Measurements from ENCODE around the gene ECE2. TPM values are rescaled to one million over a fixed set of nuclear protein-coding genes. Genes with fewer than 3 reads are reported as not detected.

Gene ECE2
- not detected in 2 replicates for total RNA-seq

GRCh38 chr3:184275961-184276910, at the start of gene ECE2:
Gene ECE2 (plus strand): TSS chr3:184276022. CDS start chr3:184276154, 132 bp downstream.

GRCh38 chr3:184229394-184230080, 46.3 kb upstream of the ECE2 start, which contains the start of gene VWA5B2:
Gene VWA5B2 (plus strand): TSS chr3:184229585. CDS start chr3:184230529, 944 bp downstream.

GRCh38 chr3:184248454-184249411, 27.1 kb upstream of the ECE2 start, which contains the start of gene ALG3:
Gene ALG3 (minus strand): TSS chr3:184248962. CDS start chr3:184248940, 22 bp downstream.

GRCh38 chr3:184249412-184250166, 26.2 kb upstream of the ECE2 start, which contains the start of gene EEF1AKMT4:
Gene EEF1AKMT4 (plus strand): TSS chr3:184249672. CDS start chr3:184249695, 23 bp downstream.

GRCh38 chr3:184261270-184261853, 14.5 kb upstream of the ECE2 start, which contains the start of gene CAMK2N2:
Gene CAMK2N2 (minus strand): TSS chr3:184261553. CDS start chr3:184261285, 268 bp downstream.

GRCh38 chr3:184298759-184299487, 23.1 kb downstream of the ECE2 start, which contains the start of gene PSMD2:
Gene PSMD2 (plus strand): TSS chr3:184299241. CDS start chr3:184299267, 26 bp downstream.

GRCh38 chr3:184314363-184314699, 38.5 kb downstream of the ECE2 start, which contains the start of gene EIF4G1:
Gene EIF4G1 (plus strand): TSS chr3:184314606. CDS start chr3:184315797, 1,191 bp downstream.

GRCh38 chr3:184337399-184337714, 61.5 kb downstream of the ECE2 start, which contains the start of gene FAM131A:
Gene FAM131A (plus strand): TSS chr3:184337600. CDS start chr3:184337631, 31 bp downstream.

Other genes with a start within 250 kb of the ECE2 start
- gene HTR3D, start 244.3 kb upstream of the ECE2 start, total RNA-seq: not detected in 2 replicates
- gene HTR3C, start 223.0 kb upstream of the ECE2 start, total RNA-seq: not detected in 2 replicates
- gene HTR3E, start 179.0 kb upstream of the ECE2 start, total RNA-seq: not detected in 2 replicates
- 30.0 and 30.5 TPM in 2 replicates for gene EIF2B5, start 140.7 kb upstream of the ECE2 start, total RNA-seq
- 34.3 and 63.8 TPM in 2 replicates for gene DVL3, start 120.6 kb upstream of the ECE2 start, total RNA-seq
- gene AP2M1, start 101.2 kb upstream of the ECE2 start, total RNA-seq: 351 and 478 TPM in 2 replicates
- gene ABCF3, start 89.8 kb upstream of the ECE2 start, total RNA-seq: 41.2 and 43.2 TPM in 2 replicates
- gene VWA5B2, start 46.4 kb upstream of the ECE2 start, total RNA-seq: not detected in 2 replicates
- gene ALG3, start 27.1 kb upstream of the ECE2 start, total RNA-seq: 66.1 and 94.1 TPM in 2 replicates
- gene EEF1AKMT4, start 26.4 kb upstream of the ECE2 start, total RNA-seq: 5.7 and 8.1 TPM in 2 replicates
- 0.39 TPM in 1 of 2 replicates, not detected in the other for gene CAMK2N2, start 14.5 kb upstream of the ECE2 start, total RNA-seq
- gene PSMD2, start 23.2 kb downstream of the ECE2 start, total RNA-seq: 189 and 548 TPM in 2 replicates
- gene EIF4G1, start 38.6 kb downstream of the ECE2 start, total RNA-seq: 242 and 310 TPM in 2 replicates
- gene FAM131A, start 61.6 kb downstream of the ECE2 start, total RNA-seq: 17.3 and 35.3 TPM in 2 replicates
- gene CLCN2, start 85.6 kb downstream of the ECE2 start, total RNA-seq: 1.7 and 6.5 TPM in 2 replicates
- 75.5 and 110 TPM in 2 replicates for gene POLR2H, start 85.7 kb downstream of the ECE2 start, total RNA-seq
- gene THPO, start 102.2 kb downstream of the ECE2 start, total RNA-seq: 0.39 and 0.56 TPM in 2 replicates
- gene CHRD, start 104.0 kb downstream of the ECE2 start, total RNA-seq: 0.52 and 18.3 TPM in 2 replicates